Activated CD4-positive, alpha-beta T cell treated with anti-CD3 and anti-CD28 coated beads for 24 hours (primary cell): Measurements from ENCODE around the gene NRG4.
"Not testable (repeated sequence)": the region's sequence is repeated elsewhere in the genome, so short reads cannot be mapped to it uniquely, and the experiment has no call there.

Source experiments
- DNase-seq, 2 donors: peaks; one replicate each; pipeline ENCODE4 v3.0.0-alpha.2; 2020; ENCODE audit warnings: low read depth in 2 of 2

The NRG4 gene

GRCh38 chr15:75927601-75928000 is 84.6 kb downstream of the NRG4 start:
- DNase-seq, result no peak

GRCh38 chr15:75926931-75927330 is 85.3 kb downstream of the NRG4 start:
- DNase-seq, result no peak

GRCh38 chr15:75925440-75925839 is 86.8 kb downstream of the NRG4 start:
- no peak for DNase-seq

- DNase-seq, result no peak
Measured at GRCh38 chr15:75924576-75924975, 87.6 kb downstream of the NRG4 start.

GRCh38 chr15:75923756-75924155 is 88.5 kb downstream of the NRG4 start:
- no peak for DNase-seq

- no peak for DNase-seq
Measured at GRCh38 chr15:75921732-75922703, 90.2 kb downstream of the NRG4 start.

GRCh38 chr15:75920079-75920478 is 92.1 kb downstream of the NRG4 start:
- DNase-seq, result no peak

- DNase-seq, result no peak
Measured at GRCh38 chr15:75918135-75918534, 94.1 kb downstream of the NRG4 start.

- no peak for DNase-seq
Measured at GRCh38 chr15:75916978-75917377, 95.2 kb downstream of the NRG4 start.

- not testable (repeated sequence) for DNase-seq
Measured at GRCh38 chr15:75910355-75910754, 101.9 kb downstream of the NRG4 start.

- no peak for DNase-seq
Measured at GRCh38 chr15:75905231-75905630, 107.0 kb downstream of the NRG4 start.

GRCh38 chr15:75903331-75904239 is 108.6 kb downstream of the NRG4 start, which contains the start of gene FBXO22:
Gene FBXO22 (plus strand): TSS chr15:75903878. CDS start chr15:75903964, 86 bp downstream.
- peak; percentile 88 to 90 for DNase-seq

- no peak for DNase-seq
Measured at GRCh38 chr15:75902129-75902557, 110.1 kb downstream of the NRG4 start.

GRCh38 chr15:75900577-75900976 is 111.6 kb downstream of the NRG4 start:
- DNase-seq, result no peak

- DNase-seq, result no peak
Measured at GRCh38 chr15:75895731-75896130, 116.5 kb downstream of the NRG4 start.

GRCh38 chr15:75891895-75892294 is 120.3 kb downstream of the NRG4 start:
- DNase-seq, result no peak
